ENCODE results near the gene AFAP1.

- peak; percentile 71 to 82 (median 76) for TF ChIP-seq CTCF (IDR thresholded peaks at IDR 0.05)
- TF ChIP-seq POLR2A (IDR thresholded peaks at IDR 0.05) = no peak
Observed at GRCh38 chr4:7802093-7802726, 137.5 kb downstream of the AFAP1 start.
